ENCODE data around the gene CAMKK1. TPM values are rescaled to one million over a fixed set of nuclear protein-coding genes. Genes with fewer than 3 reads are reported as not detected.

Gene CAMKK1
- total and polyA plus RNA-seq, 12 donors: 1.8 to 5.7 (median 3.6) TPM

DNA sequence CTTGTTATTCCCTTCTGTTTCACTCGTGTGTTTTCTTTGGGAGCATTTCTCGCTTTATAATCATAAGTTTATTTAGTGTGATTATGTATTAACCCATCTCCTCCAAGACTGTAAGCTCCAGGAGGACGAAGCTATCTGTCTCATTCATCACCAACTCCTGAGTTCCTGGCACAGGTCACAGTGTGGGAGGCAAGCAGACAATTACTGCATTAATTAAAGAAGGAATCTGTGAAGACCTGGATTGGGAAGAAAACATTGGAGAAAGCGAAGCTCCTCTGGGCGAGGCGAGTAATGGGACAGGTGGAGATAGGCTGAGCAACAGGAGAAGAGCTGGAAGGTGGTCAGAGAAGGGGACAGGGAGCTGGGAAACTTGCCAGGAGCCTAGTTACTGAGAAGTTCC, 7.8 kb upstream of the CAMKK1 start:
- Histone ChIP-seq H3K27ac (no peak overlapping the region), H3K4me3 (no peak overlapping the region), H3K27me3 (no peaks in the 10 kb centered on the region), H3K4me1 (peaks cover 0 to 15% (median 6%) of the 10 kb centered on the region in 9 donors), H3K9me3 (no peaks in the 10 kb centered on the region), H3K36me3 (peaks cover 0 to 5% (median 0%) of the 10 kb centered on the region in 9 donors)
- ATAC-seq (no peak), DNase-seq (no peak)
- TF ChIP-seq, protein P1, sequence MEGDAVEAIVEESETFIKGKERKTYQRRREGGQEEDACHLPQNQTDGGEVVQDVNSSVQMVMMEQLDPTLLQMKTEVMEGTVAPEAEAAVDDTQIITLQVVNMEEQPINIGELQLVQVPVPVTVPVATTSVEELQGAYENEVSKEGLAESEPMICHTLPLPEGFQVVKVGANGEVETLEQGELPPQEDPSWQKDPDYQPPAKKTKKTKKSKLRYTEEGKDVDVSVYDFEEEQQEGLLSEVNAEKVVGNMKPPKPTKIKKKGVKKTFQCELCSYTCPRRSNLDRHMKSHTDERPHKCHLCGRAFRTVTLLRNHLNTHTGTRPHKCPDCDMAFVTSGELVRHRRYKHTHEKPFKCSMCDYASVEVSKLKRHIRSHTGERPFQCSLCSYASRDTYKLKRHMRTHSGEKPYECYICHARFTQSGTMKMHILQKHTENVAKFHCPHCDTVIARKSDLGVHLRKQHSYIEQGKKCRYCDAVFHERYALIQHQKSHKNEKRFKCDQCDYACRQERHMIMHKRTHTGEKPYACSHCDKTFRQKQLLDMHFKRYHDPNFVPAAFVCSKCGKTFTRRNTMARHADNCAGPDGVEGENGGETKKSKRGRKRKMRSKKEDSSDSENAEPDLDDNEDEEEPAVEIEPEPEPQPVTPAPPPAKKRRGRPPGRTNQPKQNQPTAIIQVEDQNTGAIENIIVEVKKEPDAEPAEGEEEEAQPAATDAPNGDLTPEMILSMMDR (IDR thresholded peaks at IDR 0.05): no peak
- intact Hi-C loops (cut with DNase I): no loop called here
- 71 to 72% methylated on average over 6 of the region's 6 CpGs for WGBS, 2 donors

DNA sequence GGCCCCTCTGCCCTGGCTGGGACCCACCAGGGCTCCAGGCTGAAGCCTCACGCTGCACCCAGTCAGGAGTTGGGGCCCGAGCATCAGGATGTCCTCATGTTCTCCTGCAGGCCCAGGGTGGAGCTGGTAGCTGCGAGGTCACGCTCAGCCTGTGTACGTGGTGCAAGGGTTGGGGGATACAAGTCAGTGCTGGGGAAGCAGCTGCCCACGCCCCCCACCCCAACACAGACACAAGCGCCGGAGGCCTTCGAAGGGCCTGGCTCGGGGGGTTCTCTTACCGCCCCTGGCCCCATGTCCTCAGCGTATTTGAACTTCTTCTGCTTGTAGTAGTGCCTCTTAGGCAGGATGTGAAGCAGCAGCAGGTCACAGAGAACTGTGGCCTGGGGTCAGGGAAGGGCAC, 4.9 kb upstream of the CAMKK1 start:
- ATAC-seq: no peak

DNA sequence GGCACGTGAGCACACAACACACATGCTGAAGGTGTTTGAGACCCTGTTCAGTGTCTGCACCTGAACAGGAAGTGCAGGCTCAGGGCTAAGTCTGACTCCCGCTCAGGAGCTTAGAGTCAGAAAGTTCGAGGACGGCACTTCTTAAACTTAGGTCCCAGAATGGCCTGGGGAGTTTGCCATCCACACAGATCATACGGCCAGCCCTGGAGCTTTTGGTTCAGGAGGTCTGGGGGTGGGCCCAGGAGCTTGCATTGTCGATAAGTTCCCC, 4.0 kb upstream of the CAMKK1 start:
- intact Hi-C loops (cut with DNase I): no loop called here
- DNase-seq (no peak), ATAC-seq (no peak)
- peaks cover 11 to 43% (median 37%) of the 10 kb centered on the region in 9 donors for H3K4me1 ChIP-seq
- TF ChIP-seq, protein P1 (IDR thresholded peaks at IDR 0.05): no peak
- WGBS, 2 donors: 74 to 86% methylated on average over 6 of the region's 6 CpGs
- no peaks in the 10 kb centered on the region for H3K9me3 ChIP-seq
- H3K27me3 ChIP-seq: no peaks in the 10 kb centered on the region
- H3K4me3 ChIP-seq: no peak overlapping the region
- H3K27ac ChIP-seq: peak overlapping the region in 1 of 10 donors; percentile 26
- H3K36me3 ChIP-seq: peaks cover 0 to 5% (median 0%) of the 10 kb centered on the region in 9 donors

More for the DNA sequence above, 4.9 kb upstream of the CAMKK1 start:
- intact Hi-C loops (cut with DNase I): no loop called here
- Histone ChIP-seq H3K27me3 (no peaks in the 10 kb centered on the region), H3K27ac (no peak overlapping the region), H3K4me3 (no peak overlapping the region), H3K36me3 (peaks cover 0 to 5% (median 0%) of the 10 kb centered on the region in 9 donors), H3K4me1 (peaks cover 6 to 40% (median 31%) of the 10 kb centered on the region in 9 donors), H3K9me3 (no peaks in the 10 kb centered on the region)
- DNase-seq: no peak
- WGBS, 2 donors: 91% methylated on average over 12 of the region's 12 CpGs
- TF ChIP-seq, protein P1 (IDR thresholded peaks at IDR 0.05): no peak

DNA sequence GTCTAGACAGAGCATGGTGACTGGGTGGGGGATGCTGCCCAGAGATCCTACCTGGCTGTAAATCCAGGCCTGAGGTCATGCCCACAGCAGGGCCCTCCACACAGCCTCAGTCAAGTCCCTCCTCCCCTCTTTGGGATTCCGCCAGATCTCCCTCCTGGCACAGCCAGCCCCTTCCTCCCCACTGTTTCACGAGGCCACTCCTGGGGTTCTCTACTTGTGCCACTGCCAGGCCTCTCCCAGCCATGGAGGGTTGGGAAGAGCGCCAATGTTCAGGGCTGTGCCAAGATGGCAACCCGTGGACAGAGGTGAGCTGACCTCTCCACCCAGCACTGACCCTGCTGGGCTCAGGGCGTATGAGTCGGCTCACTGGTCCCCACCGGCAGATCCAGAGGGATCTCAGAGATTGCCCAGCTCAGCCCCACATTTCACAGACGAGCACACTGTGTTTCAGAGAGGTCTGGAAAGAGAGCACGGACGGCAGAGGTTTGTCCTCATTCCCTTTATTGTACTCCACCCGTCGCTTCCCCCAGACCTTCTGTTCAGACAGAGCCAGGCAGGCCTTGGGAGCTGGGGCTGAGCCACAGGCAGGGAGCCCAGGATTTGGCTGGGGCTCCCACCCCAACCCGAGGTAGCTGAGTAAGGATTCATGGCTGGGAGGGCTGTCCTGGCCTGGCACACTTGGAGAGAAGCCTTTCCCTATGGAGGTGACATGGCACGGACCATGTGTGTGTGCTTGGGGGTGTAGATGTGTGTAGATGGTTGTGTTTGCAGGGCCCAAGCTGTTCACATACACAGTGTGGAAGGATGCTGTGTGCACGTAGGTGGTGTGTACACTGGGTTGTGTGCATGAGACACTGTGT, 3.5 kb upstream of the CAMKK1 start:
- 65 to 72% methylated on average over 15 of the region's 15 CpGs for WGBS, 2 donors
- TF ChIP-seq, protein P1 (IDR thresholded peaks at IDR 0.05): no peak
- intact Hi-C loops (cut with DNase I): no loop called here
- Histone ChIP-seq H3K27me3 (no peaks in the 10 kb centered on the region), H3K4me1 (peaks cover 17 to 49% (median 42%) of the 10 kb centered on the region in 9 donors), H3K36me3 (peaks cover 0 to 5% (median 0%) of the 10 kb centered on the region in 9 donors), H3K4me3 (no peak overlapping the region), H3K9me3 (no peaks in the 10 kb centered on the region), H3K27ac (peak overlapping the region in 7 of 10 donors; percentile 11 to 91 (median 50))
- DNase-seq (no peak), ATAC-seq (no peak)
